Measurements from ENCODE around the gene IL21R.

Gene IL21R

GRCh38 chr16:27492588-27492979, 90.6 kb downstream of the IL21R start:
- no peak for DNase-seq

GRCh38 chr16:27495191-27495590, 93.2 kb downstream of the IL21R start:
- DNase-seq: no peak

DNA sequence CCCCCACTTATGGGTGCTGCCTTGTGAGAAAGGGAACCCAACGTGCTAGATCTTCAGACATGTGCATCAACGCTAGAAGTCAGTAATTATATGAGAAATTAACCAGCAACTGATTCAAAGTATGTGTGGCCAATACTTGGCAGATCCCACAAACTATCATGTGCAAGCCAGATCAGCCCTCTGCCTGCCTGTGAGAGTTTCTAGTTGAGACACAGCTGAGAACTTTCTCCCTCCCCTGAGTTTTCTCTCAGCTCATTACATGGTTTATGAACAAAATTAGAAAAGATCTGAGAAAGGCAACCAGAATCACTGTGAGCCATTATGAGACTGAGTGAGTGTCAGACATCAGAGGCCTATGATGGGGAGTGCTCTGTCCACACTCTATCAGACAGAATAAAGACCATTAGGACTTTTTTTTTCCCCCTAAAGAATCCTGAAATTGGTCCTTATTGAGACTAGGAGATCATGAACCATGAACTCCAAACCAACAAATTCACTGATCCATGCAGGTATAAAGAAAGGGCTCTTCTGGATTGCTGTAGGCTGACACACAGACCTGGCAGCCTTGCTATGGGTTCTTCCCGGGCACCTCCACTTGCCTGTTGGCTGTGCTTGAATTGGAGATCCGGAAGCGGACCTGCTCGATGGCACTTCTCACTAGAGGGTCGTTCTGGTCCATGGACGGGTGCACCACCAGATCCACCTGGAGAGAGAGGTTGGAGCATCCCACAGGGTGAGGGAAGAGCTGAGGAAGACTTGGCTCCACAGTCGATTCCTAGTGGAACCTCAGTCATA, 96.3 kb downstream of the IL21R start:
- no peak for DNase-seq

GRCh38 chr16:27498916-27499658, 97.1 kb downstream of the IL21R start:
- DNase-seq: no peak

- DNase-seq: no peak
Observed at GRCh38 chr16:27499659-27500055, 97.7 kb downstream of the IL21R start.

DNA sequence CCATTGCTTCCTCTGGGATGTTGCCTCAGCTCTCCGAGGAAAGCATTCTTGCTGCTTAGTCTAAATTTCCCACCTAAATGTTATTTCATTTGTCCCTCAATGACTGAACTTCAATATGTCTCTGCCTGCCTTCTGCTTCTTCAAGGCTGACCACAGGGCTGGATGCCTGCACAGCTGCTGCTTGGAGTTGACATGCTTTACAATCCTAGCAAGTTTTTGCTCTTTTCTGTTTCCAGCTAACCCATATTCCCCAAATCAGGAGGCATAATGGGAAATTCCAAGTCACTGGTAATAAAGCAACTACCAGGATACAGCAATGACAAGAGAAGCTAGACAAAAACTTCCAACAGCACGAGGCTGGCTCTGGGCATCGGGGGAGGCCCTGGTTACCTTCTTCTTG, 98.8 kb downstream of the IL21R start:
- DNase-seq: no peak
